Stimulated activated naive B cell treated with anti-CD40 and anti-IgM and Interleukin-4, amounts not matched to agents 10 μg/mL and 1 μg/mL and 100 μg/mL, for 72 hours (primary cell): ENCODE measurements around the gene CDK10.
"Not testable (repeated sequence)": the region's sequence is repeated elsewhere in the genome, so short reads cannot be mapped to it uniquely, and the experiment has no call there.

Source experiments
- ATAC-seq, 2 donors: fragments of 150-1000 bp; cut with Tn5 transposase; replicated peaks; 2 replicates each; pipeline ENCODE4 v1.10.0; 2021; ENCODE audit warnings: moderate library complexity in 1 of 2
- DNase-seq: peaks from one replicate; pipeline ENCODE4 v3.0.0; 2021
- H3K27ac Mint-ChIP-seq: one replicate; pipeline ENCODE4 v1.8.0; 2022; ENCODE audit warnings: mild to moderate bottlenecking, mixed read lengths
- H3K27me3 Mint-ChIP-seq, 2 donors: one replicate each; pipeline ENCODE4 v1.8.0; 2022; ENCODE audit warnings: mixed read lengths in 2 of 2
- H3K36me3 Mint-ChIP-seq, 2 donors: one replicate each; pipeline ENCODE4 v1.8.0; 2022; ENCODE audit warnings: mixed read lengths in 2 of 2, mild to moderate bottlenecking in 1 of 2
- H3K4me1 Mint-ChIP-seq, 2 donors: one replicate each; pipeline ENCODE4 v1.8.0; 2022; ENCODE audit warnings: mixed read lengths in 2 of 2, mild to moderate bottlenecking in 1 of 2
- H3K4me3 Mint-ChIP-seq, 2 donors: one replicate each; pipeline ENCODE4 v1.8.0; 2022; ENCODE audit warnings: mild to moderate bottlenecking in 2 of 2, mixed read lengths in 2 of 2, moderate library complexity in 1 of 2
- H3K9me3 Mint-ChIP-seq, 2 donors: one replicate each; pipeline ENCODE4 v1.8.0; 2022; ENCODE audit warnings: mixed read lengths in 2 of 2, mild to moderate bottlenecking in 1 of 2

Gene CDK10

GRCh38 chr16:89678258-89678657 lies 8.2 kb upstream of the CDK10 start:
- H3K27me3 Mint-ChIP-seq, result no peaks in the 10 kb centered on the region
- no peak for DNase-seq
- no peak overlapping the region for H3K4me3 Mint-ChIP-seq
- H3K27ac Mint-ChIP-seq, result no peak overlapping the region
- H3K4me1 Mint-ChIP-seq, result no peaks in the 10 kb centered on the region
- ATAC-seq, result no peak
- H3K9me3 Mint-ChIP-seq, result no peaks in the 10 kb centered on the region
- H3K36me3 Mint-ChIP-seq, result peaks cover 0 to 3% of the 10 kb centered on the region in 2 donors

DNA sequence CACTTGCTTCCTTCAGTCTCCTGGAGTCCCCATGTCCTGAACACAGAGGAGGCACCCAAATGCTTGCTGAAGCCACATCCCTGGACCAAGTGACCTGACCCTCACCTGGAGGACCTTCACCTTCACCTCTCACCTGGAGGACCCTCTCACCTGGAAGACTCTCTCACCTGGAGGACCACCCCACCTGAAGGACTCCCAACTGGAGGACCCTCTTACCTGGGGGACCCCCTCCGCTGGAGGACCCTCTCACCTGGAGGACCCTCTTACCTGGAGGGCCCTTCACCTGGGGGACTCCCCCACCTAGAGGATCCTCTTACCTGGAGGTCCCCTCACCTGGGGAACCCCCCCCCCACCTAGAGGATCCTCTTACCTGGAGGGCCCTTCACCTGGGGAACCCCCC lies 573 bp upstream of the CDK10 start:
- Mint-ChIP-seq H3K36me3 (peaks cover 22 to 37% of the 10 kb centered on the region in 2 donors), H3K4me1 (peaks cover 12 to 34% of the 10 kb centered on the region in 2 donors), H3K9me3 (peaks cover 0 to 3% of the 10 kb centered on the region in 2 donors), H3K27ac (peak overlapping the region; percentile 10), H3K4me3 (peak overlapping the region; percentile 93 to 97), H3K27me3 (no peaks in the 10 kb centered on the region)
- ATAC-seq, result no peak
- DNase-seq, result no peak

DNA sequence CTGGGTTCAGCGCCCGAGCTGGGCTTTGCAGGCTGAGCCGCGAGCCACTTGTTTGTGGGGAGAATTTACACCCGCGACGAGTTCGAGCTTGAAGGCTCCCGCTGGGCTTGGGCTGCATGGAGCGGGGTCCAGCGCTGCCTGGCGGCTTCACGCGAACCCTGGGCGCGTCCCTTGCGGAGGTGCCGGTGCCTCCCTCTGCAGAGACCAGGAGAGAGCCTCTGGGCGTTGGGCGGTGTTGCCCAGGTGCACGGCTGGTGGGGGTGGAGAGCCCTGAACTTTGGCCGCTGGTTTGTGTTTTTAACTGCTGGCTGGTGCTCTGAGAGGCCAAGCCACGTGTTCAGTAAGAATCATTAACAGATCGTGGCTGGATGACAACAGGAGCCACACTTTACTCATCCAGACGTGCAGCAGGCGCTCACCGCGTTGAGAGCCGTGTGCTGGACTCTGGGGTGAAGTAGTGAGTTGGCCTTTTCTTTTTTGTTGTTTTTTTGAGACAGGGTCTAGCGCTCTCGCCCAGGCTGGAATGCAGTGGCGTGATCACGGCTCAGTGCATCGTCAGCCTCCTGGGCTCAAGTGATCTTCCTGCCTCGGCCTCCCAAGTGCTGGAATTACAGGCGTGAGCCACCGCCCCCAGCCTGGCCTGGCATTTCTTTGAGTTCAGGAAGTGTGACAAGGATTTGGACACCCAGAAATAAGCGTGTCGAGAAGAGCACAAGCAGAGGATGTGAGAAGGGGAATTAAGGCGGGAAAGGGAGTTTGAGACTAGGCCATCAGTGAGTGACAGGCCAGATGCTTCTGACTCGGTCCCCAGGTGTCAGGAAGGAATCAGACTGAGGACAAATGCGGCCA lies 827 bp downstream of the CDK10 start:
- DNase-seq (no peak), ATAC-seq (peak; percentile 69 to 71)
- Mint-ChIP-seq H3K27me3 (no peaks in the 10 kb centered on the region), H3K4me1 (peaks cover 12 to 34% of the 10 kb centered on the region in 2 donors), H3K9me3 (peaks cover 0 to 3% of the 10 kb centered on the region in 2 donors), H3K36me3 (peaks cover 31 to 45% of the 10 kb centered on the region in 2 donors), H3K27ac (peak overlapping the region; percentile 84), H3K4me3 (peak overlapping the region; percentile 93 to 97)

DNA sequence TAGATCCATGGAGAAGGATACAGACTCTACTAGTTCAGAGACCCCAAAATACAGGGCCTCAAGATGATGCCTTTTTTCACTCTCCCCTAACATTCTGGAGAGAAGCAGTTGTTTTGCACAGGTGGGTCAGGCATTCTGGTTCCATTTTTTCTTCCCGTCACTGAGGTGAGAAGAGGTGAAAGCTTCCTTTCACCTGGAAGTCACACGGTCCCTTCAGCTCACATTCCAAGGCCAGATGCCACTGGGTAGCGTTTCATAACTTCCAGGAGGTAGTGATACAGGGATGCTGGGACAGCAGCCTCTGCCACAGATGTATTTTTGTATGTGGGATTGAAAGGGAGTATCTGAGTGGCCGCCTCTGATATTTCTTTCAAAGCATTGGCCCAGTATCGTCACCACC lies 1.9 kb downstream of the CDK10 start:
- ATAC-seq, result no peak
- DNase-seq, result no peak
- Mint-ChIP-seq H3K4me1 (peaks cover 15 to 34% of the 10 kb centered on the region in 2 donors), H3K36me3 (peaks cover 36 to 49% of the 10 kb centered on the region in 2 donors), H3K4me3 (peak overlapping the region; percentile 25 to 93), H3K9me3 (peaks cover 0 to 3% of the 10 kb centered on the region in 2 donors), H3K27ac (no peak overlapping the region), H3K27me3 (no peaks in the 10 kb centered on the region)

- Mint-ChIP-seq H3K27ac (no peak overlapping the region), H3K4me1 (peaks cover 20 to 41% of the 10 kb centered on the region in 2 donors), H3K27me3 (no peaks in the 10 kb centered on the region), H3K9me3 (peaks cover 0 to 3% of the 10 kb centered on the region in 2 donors), H3K36me3 (peaks cover 43 to 55% of the 10 kb centered on the region in 2 donors), H3K4me3 (no peak overlapping the region)
- ATAC-seq (no peak), DNase-seq (no peak)
These were observed 2.7 kb downstream of the CDK10 start for GRCh38 chr16:89689142-89689541.

- DNase-seq, H3K27ac Mint-ChIP-seq, H3K9me3 Mint-ChIP-seq, H3K4me3 Mint-ChIP-seq, H3K27me3 Mint-ChIP-seq, ATAC-seq: not testable (repeated sequence)
- Mint-ChIP-seq H3K36me3 (peaks cover 42 to 50% of the 10 kb centered on the region in 2 donors), H3K4me1 (peaks cover 20 to 41% of the 10 kb centered on the region in 2 donors)
These were observed 3.1 kb downstream of the CDK10 start for GRCh38 chr16:89689621-89690020.

- peaks cover 20 to 43% of the 10 kb centered on the region in 2 donors for H3K4me1 Mint-ChIP-seq
- H3K27ac Mint-ChIP-seq, result no peak overlapping the region
- no peaks in the 10 kb centered on the region for H3K27me3 Mint-ChIP-seq
- H3K4me3 Mint-ChIP-seq, result no peak overlapping the region
- no peaks in the 10 kb centered on the region for H3K9me3 Mint-ChIP-seq
- peaks cover 44 to 49% of the 10 kb centered on the region in 2 donors for H3K36me3 Mint-ChIP-seq
- DNase-seq (no peak), ATAC-seq (no peak)
These were observed 4.0 kb downstream of the CDK10 start for GRCh38 chr16:89690392-89690901.

DNA sequence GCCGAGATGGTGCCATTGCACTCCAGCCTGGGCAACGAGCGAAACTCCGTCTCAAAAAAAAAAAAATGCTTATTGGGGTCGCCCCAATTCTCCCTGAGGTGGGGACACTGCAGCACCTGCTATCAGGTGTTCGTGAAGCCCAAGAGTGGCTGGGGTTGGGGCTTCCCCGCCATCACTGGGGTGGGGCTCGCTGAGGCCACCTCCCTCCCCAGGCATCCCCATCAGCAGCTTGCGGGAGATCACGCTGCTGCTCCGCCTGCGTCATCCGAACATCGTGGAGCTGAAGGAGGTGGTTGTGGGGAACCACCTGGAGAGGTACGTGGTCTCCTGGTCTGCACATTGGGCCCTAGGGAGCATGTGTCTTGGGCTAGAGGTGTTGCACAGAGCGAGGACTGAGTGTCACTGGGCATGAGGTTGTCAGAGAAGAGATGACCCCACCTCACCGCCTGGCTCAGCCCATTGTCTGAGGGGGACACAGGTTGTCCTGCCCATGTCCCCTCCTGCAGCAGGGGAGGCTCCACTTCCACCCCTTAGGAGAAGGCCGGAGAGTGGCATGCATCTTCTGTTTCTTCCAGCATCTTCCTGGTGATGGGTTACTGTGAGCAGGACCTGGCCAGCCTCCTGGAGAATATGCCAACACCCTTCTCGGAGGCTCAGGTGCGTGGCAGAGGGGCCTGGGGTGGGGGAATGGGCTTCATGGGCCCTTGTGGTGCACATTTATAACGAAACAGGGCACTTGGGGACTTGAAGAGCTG lies 4.9 kb downstream of the CDK10 start:
- H3K27ac Mint-ChIP-seq, result no peak overlapping the region
- H3K4me1 Mint-ChIP-seq, result peaks cover 18 to 44% of the 10 kb centered on the region in 2 donors
- DNase-seq, result no peak
- H3K27me3 Mint-ChIP-seq, result no peaks in the 10 kb centered on the region
- peaks cover 45 to 48% of the 10 kb centered on the region in 2 donors for H3K36me3 Mint-ChIP-seq
- H3K9me3 Mint-ChIP-seq, result no peaks in the 10 kb centered on the region
- ATAC-seq, result no peak
- H3K4me3 Mint-ChIP-seq, result no peak overlapping the region

DNA sequence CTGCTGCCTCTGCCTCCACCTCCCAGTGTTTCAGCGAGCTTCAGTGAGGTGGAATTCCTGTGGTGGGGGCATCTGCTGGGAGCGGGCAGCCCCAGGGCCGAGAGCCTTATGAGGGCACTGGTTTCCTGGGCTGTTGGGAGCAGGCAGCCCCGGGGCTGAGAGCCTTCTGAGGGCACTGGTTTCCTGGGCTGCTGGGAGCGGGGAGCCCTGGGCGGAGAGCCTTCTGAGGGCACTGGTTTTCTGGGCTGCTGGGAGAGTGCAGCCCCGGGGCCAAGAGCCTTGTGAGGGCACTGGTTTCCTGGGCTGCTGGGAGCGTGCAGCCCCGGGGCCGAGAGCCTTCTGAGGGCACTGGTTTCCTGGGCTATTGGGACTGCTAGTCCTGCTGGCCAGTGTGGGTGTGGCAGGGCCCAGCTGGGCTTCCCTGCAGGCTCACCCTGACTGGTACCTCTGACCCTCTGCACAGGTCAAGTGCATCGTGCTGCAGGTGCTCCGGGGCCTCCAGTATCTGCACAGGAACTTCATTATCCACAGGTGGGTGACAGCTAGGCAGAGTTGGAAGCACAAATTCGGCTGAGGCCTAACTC lies 5.6 kb downstream of the CDK10 start:
- Mint-ChIP-seq H3K4me1 (peaks cover 19 to 44% of the 10 kb centered on the region in 2 donors), H3K4me3 (no peak overlapping the region), H3K27me3 (no peaks in the 10 kb centered on the region), H3K9me3 (no peaks in the 10 kb centered on the region), H3K36me3 (peaks cover 46% of the 10 kb centered on the region in 2 donors), H3K27ac (no peak overlapping the region)
- ATAC-seq (no peak), DNase-seq (no peak)

DNA sequence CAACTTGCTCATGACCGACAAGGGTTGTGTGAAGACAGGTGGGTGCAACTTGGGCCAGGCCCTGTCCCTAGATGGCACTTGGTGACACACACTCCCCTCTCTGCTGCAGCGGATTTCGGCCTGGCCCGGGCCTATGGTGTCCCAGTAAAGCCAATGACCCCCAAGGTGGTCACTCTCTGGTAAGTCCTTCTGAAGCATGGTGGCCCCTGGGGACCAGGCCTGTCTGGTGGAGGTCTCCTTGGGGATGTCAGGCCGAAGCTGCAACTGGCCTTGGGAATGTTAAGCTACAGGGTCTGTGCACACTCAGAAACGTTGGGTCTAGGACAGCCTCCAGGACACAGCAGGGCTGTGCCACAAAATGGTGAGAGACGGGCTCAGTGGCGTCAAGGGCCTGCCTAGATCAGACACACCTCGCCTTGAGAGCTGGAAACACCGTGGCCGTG lies 6.8 kb downstream of the CDK10 start:
- H3K4me3 Mint-ChIP-seq, result no peak overlapping the region
- no peak for ATAC-seq
- no peaks in the 10 kb centered on the region for H3K27me3 Mint-ChIP-seq
- peaks cover 12 to 32% of the 10 kb centered on the region in 2 donors for H3K4me1 Mint-ChIP-seq
- DNase-seq, result no peak
- peaks cover 41 to 43% of the 10 kb centered on the region in 2 donors for H3K36me3 Mint-ChIP-seq
- H3K9me3 Mint-ChIP-seq, result no peaks in the 10 kb centered on the region
- no peak overlapping the region for H3K27ac Mint-ChIP-seq

DNA sequence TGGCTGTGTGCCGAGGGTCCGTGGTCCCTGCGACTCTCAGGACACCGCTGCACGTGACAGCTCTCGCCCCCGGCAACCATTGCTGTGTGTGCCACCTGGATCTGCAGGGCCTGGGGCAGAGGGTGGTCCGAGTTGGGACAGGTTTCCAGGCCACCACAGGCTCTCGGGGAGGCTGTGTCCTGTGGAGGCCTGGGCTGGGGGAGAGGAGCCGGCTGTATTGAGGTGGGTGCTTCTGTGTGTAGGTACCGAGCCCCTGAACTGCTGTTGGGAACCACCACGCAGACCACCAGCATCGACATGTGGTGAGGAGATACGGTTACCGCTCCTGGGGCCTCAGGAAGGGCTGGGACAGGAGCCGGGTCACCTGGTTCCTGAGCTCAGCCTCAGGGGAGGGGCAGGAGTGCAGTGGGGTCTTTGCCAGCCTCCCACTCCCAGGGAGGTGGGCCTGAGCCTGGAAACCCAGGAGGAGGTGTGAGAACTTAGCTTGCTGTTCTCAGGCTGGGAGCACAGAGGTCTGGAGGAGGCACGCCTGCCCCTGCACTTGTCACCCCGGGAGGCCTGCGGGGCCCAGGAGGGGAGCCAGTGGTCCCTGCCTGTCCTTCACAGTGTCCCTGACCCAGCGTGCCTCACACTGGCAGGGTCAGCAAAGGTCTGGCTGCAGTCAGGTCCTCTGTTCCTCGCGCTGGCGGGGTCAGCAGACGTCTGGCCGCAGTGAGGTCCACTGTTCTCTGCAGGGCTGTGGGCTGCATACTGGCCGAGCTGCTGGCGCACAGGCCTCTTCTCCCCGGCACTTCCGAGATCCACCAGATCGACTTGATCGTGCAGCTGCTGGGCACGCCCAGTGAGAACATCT lies 7.7 kb downstream of the CDK10 start:
- peaks cover 13 to 30% of the 10 kb centered on the region in 2 donors for H3K4me1 Mint-ChIP-seq
- no peak overlapping the region for H3K27ac Mint-ChIP-seq
- H3K27me3 Mint-ChIP-seq, result no peaks in the 10 kb centered on the region
- no peak overlapping the region for H3K4me3 Mint-ChIP-seq
- peaks cover 44 to 45% of the 10 kb centered on the region in 2 donors for H3K36me3 Mint-ChIP-seq
- H3K9me3 Mint-ChIP-seq, result no peaks in the 10 kb centered on the region
- ATAC-seq (no peak), DNase-seq (no peak)

- Mint-ChIP-seq H3K36me3 (peaks cover 46% of the 10 kb centered on the region in 2 donors), H3K4me1 (peaks cover 14 to 32% of the 10 kb centered on the region in 2 donors)
- not testable (repeated sequence) for DNase-seq, ATAC-seq, H3K9me3 Mint-ChIP-seq, H3K4me3 Mint-ChIP-seq, H3K27me3 Mint-ChIP-seq, H3K27ac Mint-ChIP-seq
These were observed 8.2 kb downstream of the CDK10 start for GRCh38 chr16:89694784-89695085.

- Mint-ChIP-seq H3K4me3 (no peak overlapping the region), H3K36me3 (peaks cover 42 to 44% of the 10 kb centered on the region in 2 donors), H3K9me3 (no peaks in the 10 kb centered on the region), H3K4me1 (peaks cover 17 to 35% of the 10 kb centered on the region in 2 donors), H3K27ac (peak overlapping the region; percentile 37), H3K27me3 (no peaks in the 10 kb centered on the region)
- ATAC-seq, result no peak
- no peak for DNase-seq
These were observed 8.8 kb downstream of the CDK10 start for GRCh38 chr16:89695086-89695874.
